GM12878 (cell line): ENCODE results near the gene NTPCR. TPM values are rescaled to one million over a fixed set of nuclear protein-coding genes. Genes with fewer than 3 reads are reported as not detected.

Source experiments
- ATAC-seq: fragments of 200-7000 bp; cut with Tn5 transposase; 3 replicates; pipeline ENCODE4 v1.9.1; 2020; ENCODE audit warnings: mild to moderate bottlenecking, moderate library complexity
- BruUV-seq: library from RNA; stranded (reverse); fragments of 400-500 nt; replicated peaks from 2 replicates; lab custom pipeline; 2021; lab: Mats Ljungman, UMichigan
- CTCF ChIA-PET: fragments of 300-600 bp; sonication (Branson Sonifier 250); formaldehyde crosslinking; extraction: SDS; loops from one replicate; lab custom pipeline; 2021; ENCODE audit warnings: inconsistent platforms; lab: Yijun Ruan, JAX
- POLR2A ChIA-PET: fragments of 350-600 bp; formaldehyde crosslinking; extraction: SDS; loops from one replicate; lab custom pipeline; 2021; ENCODE audit warnings: inconsistent platforms; lab: Charles Lee
- RAD21 ChIA-PET: fragments of 300-600 bp; sonication (Branson Sonifier 250); formaldehyde crosslinking; loops from one replicate; lab custom pipeline; 2023; ENCODE audit warnings: antibody characterized with exemption; ENCODE audit not compliant: unreplicated experiment; lab: Charles Lee
- SMC1A ChIA-PET: fragments of 300-600 bp; sonication (Branson Sonifier 250); formaldehyde crosslinking; loops from one replicate; lab custom pipeline; 2023; ENCODE audit not compliant: unreplicated experiment, uncharacterized antibody; lab: Charles Lee
- DNase-seq: peaks from one replicate; pipeline ENCODE4 v3.0.0-alpha.2; 2011; ENCODE audit warnings: low read depth, low spot score
- FAIRE-seq: peaks from 3 replicates; lab custom pipeline; 2011; peaks lifted over from hg19 to GRCh38; lab: Jason Lieb, UNC
- H2AFZ ChIP-seq: 2 replicates; pipeline ENCODE4 v1.6.0; 2011; ENCODE audit warnings: low read depth, low read length, control low read depth; ENCODE audit not compliant: control insufficient read depth
- H3K27ac ChIP-seq: 2 replicates; pipeline ENCODE4 v1.5.1; 2011; ENCODE audit warnings: control low read depth; ENCODE audit not compliant: control insufficient read depth, insufficient read depth
- H3K27me3 ChIP-seq, 2 experiments: replicated peaks in 1 of 2; 2 replicates each; pipeline versions ENCODE4 v1.6.0 to v1.6.1; 2011; ENCODE audit warnings: low read length in 1 of 2; ENCODE audit not compliant: control insufficient read depth in 2 of 2, insufficient read depth in 2 of 2
- H3K36me3 ChIP-seq, 2 experiments: 2 replicates each; pipeline ENCODE4 v1.5.1; 2011; ENCODE audit warnings: low read length in 1 of 2; ENCODE audit not compliant: control insufficient read depth in 2 of 2, insufficient read depth in 2 of 2
- H3K4me1 ChIP-seq: 2 replicates; pipeline ENCODE4 v1.6.1; 2011; ENCODE audit warnings: mild to moderate bottlenecking, low read length, moderate library complexity, mixed read lengths; ENCODE audit not compliant: control insufficient read depth, insufficient read depth
- H3K4me2 ChIP-seq: 2 replicates; pipeline ENCODE4 v1.6.0; 2011; ENCODE audit warnings: control low read depth; ENCODE audit not compliant: control insufficient read depth, insufficient read depth
- H3K4me3 ChIP-seq: fragments of 200-600 bp; sonication (generic); 2 replicates; pipeline ENCODE4 v1.5.1; 2016
- H3K79me2 ChIP-seq: 2 replicates; pipeline ENCODE4 v1.6.0; 2011; ENCODE audit warnings: low read length; ENCODE audit not compliant: control insufficient read depth, insufficient read depth
- H3K9ac ChIP-seq: 2 replicates; pipeline ENCODE4 v1.8.0; 2011; ENCODE audit warnings: low read length, control low read depth, mixed read lengths; ENCODE audit not compliant: control insufficient read depth, insufficient read depth
- H3K9me3 ChIP-seq: replicated peaks from 3 replicates; pipeline ENCODE4 v1.5.1; 2011; ENCODE audit warnings: mild to moderate bottlenecking, low read length; ENCODE audit not compliant: control insufficient read depth, insufficient read depth
- H4K20me1 ChIP-seq: 2 replicates; pipeline ENCODE4 v1.6.0; 2011; ENCODE audit not compliant: control insufficient read depth, insufficient read depth
- CBFB ChIP-seq: IDR thresholded peaks from 2 replicates; pipeline ENCODE4 v1.6.1; 2016; ENCODE audit warnings: antibody characterized with exemption, low read depth
- CEBPB ChIP-seq, 2 experiments: fragments of 150-350 bp in 1 of 2; IDR thresholded peaks; 2 replicates each; pipeline ENCODE4 v1.6.1; 2012 to 2014; ENCODE audit warnings: low read depth in 2 of 2, low read length in 2 of 2, borderline replicate concordance in 1 of 2, inconsistent platforms in 1 of 2
- E2F8 ChIP-seq: fragments of 450-650 bp; IDR thresholded peaks from 2 replicates; pipeline ENCODE4 v1.6.1; 2018; ENCODE audit warnings: mild to moderate bottlenecking, low read depth, moderate library complexity; ENCODE audit not compliant: partially characterized antibody
- EED ChIP-seq: sonication (generic); IDR thresholded peaks from 2 replicates; pipeline ENCODE4 v1.6.1; 2016; ENCODE audit warnings: antibody characterized with exemption, low read depth
- EP300 ChIP-seq, 2 experiments: fragments of 150-350 bp in 1 of 2; IDR thresholded peaks; 2 replicates each; pipeline ENCODE4 v1.6.1; 2011 to 2012; ENCODE audit warnings: low read depth in 2 of 2, low read length in 2 of 2, borderline replicate concordance in 1 of 2, improper control_type of control experiment in 1 of 2, inconsistent platforms in 1 of 2; ENCODE audit not compliant: control insufficient read depth in 1 of 2
- HDAC6 ChIP-seq: fragments of 200-600 bp; sonication (generic); IDR thresholded peaks from one replicate; pipeline ENCODE4 v1.8.0; 2017; ENCODE audit warnings: antibody characterized with exemption; ENCODE audit not compliant: unreplicated experiment
- NR2F1 ChIP-seq: fragments of 450-650 bp; conservative IDR thresholded peaks from 2 replicates; pipeline ENCODE4 v1.6.1; 2017; ENCODE audit warnings: mild to moderate bottlenecking
- RUNX3 ChIP-seq: IDR thresholded peaks from 2 replicates; pipeline ENCODE4 v1.6.1; 2012; ENCODE audit warnings: low read length, inconsistent platforms
- ZNF274 ChIP-seq: IDR thresholded peaks from one replicate; pipeline ENCODE4 v1.8.0; 2011; ENCODE audit not compliant: insufficient read length, insufficient read depth
- WGBS: methylation state at CpG from one replicate; pipeline ENCODE4 v1.1.6; 2016; ENCODE audit warnings: low lambda C conversion rate; ENCODE audit not compliant: insufficient replicate concordance, insufficient coverage; ENCODE audit errors: missing lambda C conversion rate; 5-methylcytosine and 5-hydroxymethylcytosine counted together
- in situ Hi-C: fragments of 300-500 bp; cut with MboI; formaldehyde crosslinking; loops from 9 replicates; pipeline ENCODE4 v1.14.3; 2018; ENCODE audit warnings: mixed read lengths
- intact Hi-C: fragments of 100-400 bp; cut with micrococcal nuclease; formaldehyde crosslinking; loops from one replicate; pipeline ENCODE4 v1.14.2; 2022; ENCODE audit not compliant: unreplicated experiment
- polyA plus RNA-seq, 11 experiments: library from polyadenylated mRNA; depleted of rRNA in 4 of 11; unstranded in 6 of 11; stranded (reverse) in 5 of 11; fragments of >200 nt; fragmentation: Nextera tagmentation in 4 of 11; fragmentation: Illumina TruSeq in 1 of 11; extraction: Ambion mirVana in 4 of 11; extraction: Trizol in 1 of 11; gene quantifications; 1 replicate in 1 of 11; 2 replicates in 10 of 11; pipeline versions ENCODE4 v1.2.1 to v1.2.3, GENCODE V29; 2011 to 2016; ENCODE audit warnings: inconsistent platforms in 2 of 11, missing spikeins in 2 of 11, low read depth in 1 of 11
- total RNA-seq, 4 experiments: library from RNA; depleted of rRNA in 3 of 4; stranded (reverse); fragments of >200 nt in 3 of 4; fragmentation: Illumina TruSeq in 1 of 4; extraction: Trizol in 1 of 4; gene quantifications; 2 replicates each; pipeline versions ENCODE4 v1.2.1 to v1.2.3, GENCODE V29; 2013 to 2021
- TF ChIP-seq, protein P1 (sequence below): fragments of 450-650 bp; IDR thresholded peaks from 2 replicates; pipeline ENCODE4 v1.6.1; 2017; ENCODE audit warnings: borderline replicate concordance
- TF ChIP-seq, protein P2 (sequence below): IDR thresholded peaks from 2 replicates; pipeline ENCODE4 v1.6.1; 2011; ENCODE audit warnings: mild to moderate bottlenecking, low read depth, low read length, moderate library complexity; ENCODE audit not compliant: insufficient replicate concordance

NTPCR gene
- total and polyA plus RNA-seq, 10 of the 15 experiments (the other 5 are each of a cell fraction or from before 2014, with no cell fraction given) = 25.4 to 109 (median 56.6) TPM

GRCh38 chr1:232986527-232986922 lies 36.1 kb downstream of the NTPCR start:
- intact Hi-C loops = no loop called here
- no peak for DNase-seq
- H3K79me2 ChIP-seq = no peaks in the 10 kb centered on the region
- SMC1A ChIA-PET = no interaction called here
- H3K9ac ChIP-seq = no peak overlapping the region
- no peaks in the 10 kb centered on the region for H3K9me3 ChIP-seq
- no peak overlapping the region for H2AFZ ChIP-seq
- no peaks in the 10 kb centered on the region; a peak in 1 of 4 replicates for H3K36me3 ChIP-seq
- no peaks in the 10 kb centered on the region for H3K4me1 ChIP-seq
- in situ Hi-C loops = no loop called here
- WGBS = 80% methylated on average over 5 of the region's 5 CpGs
- no TSS peak for BruUV-seq
- H3K4me3 ChIP-seq = no peak overlapping the region
- ATAC-seq = no peak
- POLR2A ChIA-PET = no interaction called here
- no peak for FAIRE-seq
- no peaks in the 10 kb centered on the region for H3K27me3 ChIP-seq
- no peak for TF ChIP-seq NR2F1
- TF ChIP-seq, protein P1, sequence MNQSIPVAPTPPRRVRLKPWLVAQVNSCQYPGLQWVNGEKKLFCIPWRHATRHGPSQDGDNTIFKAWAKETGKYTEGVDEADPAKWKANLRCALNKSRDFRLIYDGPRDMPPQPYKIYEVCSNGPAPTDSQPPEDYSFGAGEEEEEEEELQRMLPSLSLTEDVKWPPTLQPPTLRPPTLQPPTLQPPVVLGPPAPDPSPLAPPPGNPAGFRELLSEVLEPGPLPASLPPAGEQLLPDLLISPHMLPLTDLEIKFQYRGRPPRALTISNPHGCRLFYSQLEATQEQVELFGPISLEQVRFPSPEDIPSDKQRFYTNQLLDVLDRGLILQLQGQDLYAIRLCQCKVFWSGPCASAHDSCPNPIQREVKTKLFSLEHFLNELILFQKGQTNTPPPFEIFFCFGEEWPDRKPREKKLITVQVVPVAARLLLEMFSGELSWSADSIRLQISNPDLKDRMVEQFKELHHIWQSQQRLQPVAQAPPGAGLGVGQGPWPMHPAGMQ = no peak
- no peaks in the 10 kb centered on the region for H4K20me1 ChIP-seq
- H3K27ac ChIP-seq = no peak overlapping the region
- H3K4me2 ChIP-seq = no peak overlapping the region
- RAD21 ChIA-PET = no interaction called here
- CTCF ChIA-PET = no interaction called here

DNA sequence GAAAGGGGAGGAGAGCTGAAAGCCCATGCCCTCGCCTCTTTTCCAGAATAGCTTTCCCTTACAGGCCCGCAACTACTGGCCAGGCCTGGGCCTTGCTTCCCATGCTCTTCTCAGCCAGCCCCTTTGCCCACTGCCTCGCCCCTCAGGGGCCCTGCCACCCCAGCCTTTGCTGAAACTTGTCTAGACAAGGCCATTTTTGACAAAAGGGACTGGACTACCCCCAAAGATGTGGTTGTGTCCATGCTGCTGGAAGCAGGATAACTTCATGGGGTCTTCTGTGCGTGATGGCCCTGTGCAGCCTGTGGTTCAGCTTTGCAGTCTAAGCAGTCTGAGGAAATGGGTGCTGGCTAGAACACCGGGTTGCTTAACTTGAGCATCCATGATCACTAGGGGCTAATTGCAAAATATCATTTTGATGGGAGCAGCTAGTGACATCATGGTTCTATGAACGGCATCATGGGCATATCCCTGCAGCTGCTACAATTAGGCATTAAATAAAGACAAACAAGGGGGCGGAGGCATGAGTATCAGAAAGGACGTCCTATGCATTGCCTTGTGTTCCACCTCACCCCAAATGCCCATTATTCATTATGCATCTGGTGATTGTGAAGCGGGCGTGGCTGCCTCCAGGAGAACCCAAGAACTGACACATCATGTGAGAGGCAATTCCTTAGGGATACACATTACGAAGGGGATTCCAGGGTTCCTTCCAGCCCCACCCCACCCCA lies 36.8 kb downstream of the NTPCR start:
- WGBS = 68% methylated on average over 11 of the region's 11 CpGs
- Histone ChIP-seq H3K27ac (no peak overlapping the region), H3K9me3 (no peaks in the 10 kb centered on the region), H3K9ac (no peak overlapping the region), H3K4me1 (no peaks in the 10 kb centered on the region), H3K79me2 (no peaks in the 10 kb centered on the region), H3K27me3 (no peaks in the 10 kb centered on the region), H4K20me1 (no peaks in the 10 kb centered on the region), H3K4me2 (no peak overlapping the region), H3K36me3 (no peaks in the 10 kb centered on the region; a peak in 1 of 4 replicates), H2AFZ (no peak overlapping the region), H3K4me3 (no peak overlapping the region)
- intact Hi-C loops (no loop called here), in situ Hi-C loops (no loop called here)
- ChIA-PET CTCF (no interaction called here), POLR2A (interaction anchor here (0.6 kb wide), 1 partner anchor 12 kb away, joined by 9 read pairs; no protein-coding TSS in a partner anchor), SMC1A (no interaction called here), RAD21 (no interaction called here)
- DNase-seq (no peak), FAIRE-seq (no peak), ATAC-seq (no peak)
- no TSS peak for BruUV-seq
- no peak for TF ChIP-seq ZNF274
- no peak for TF ChIP-seq CBFB
- no peak for TF ChIP-seq RUNX3
- TF ChIP-seq EP300 (IDR thresholded peaks at IDR 0.05; ENCODE audit: borderline replicate concordance in 1 of 2, control insufficient read depth in 1 of 2, low read depth in 2 of 2, low read length in 2 of 2) = no peak
- TF ChIP-seq CEBPB (IDR thresholded peaks at IDR 0.05; ENCODE audit: borderline replicate concordance in 1 of 2, low read depth in 2 of 2, low read length in 2 of 2) = no peak
- no peak for TF ChIP-seq HDAC6
- TF ChIP-seq EED = no peak
- no peak for TF ChIP-seq E2F8
- TF ChIP-seq, protein P2, sequence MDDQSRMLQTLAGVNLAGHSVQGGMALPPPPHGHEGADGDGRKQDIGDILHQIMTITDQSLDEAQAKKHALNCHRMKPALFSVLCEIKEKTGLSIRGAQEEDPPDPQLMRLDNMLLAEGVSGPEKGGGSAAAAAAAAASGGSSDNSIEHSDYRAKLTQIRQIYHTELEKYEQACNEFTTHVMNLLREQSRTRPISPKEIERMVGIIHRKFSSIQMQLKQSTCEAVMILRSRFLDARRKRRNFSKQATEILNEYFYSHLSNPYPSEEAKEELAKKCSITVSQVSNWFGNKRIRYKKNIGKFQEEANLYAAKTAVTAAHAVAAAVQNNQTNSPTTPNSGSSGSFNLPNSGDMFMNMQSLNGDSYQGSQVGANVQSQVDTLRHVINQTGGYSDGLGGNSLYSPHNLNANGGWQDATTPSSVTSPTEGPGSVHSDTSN = no peak
